Measurements from ENCODE around the gene PTGES2.
A peak's percentile ranks its signal among the peaks of the same experiment; 100 is the strongest.
"Not testable (repeated sequence)": the region's sequence is repeated elsewhere in the genome, so short reads cannot be mapped to it uniquely, and the experiment has no call there.

Gene PTGES2

DNA sequence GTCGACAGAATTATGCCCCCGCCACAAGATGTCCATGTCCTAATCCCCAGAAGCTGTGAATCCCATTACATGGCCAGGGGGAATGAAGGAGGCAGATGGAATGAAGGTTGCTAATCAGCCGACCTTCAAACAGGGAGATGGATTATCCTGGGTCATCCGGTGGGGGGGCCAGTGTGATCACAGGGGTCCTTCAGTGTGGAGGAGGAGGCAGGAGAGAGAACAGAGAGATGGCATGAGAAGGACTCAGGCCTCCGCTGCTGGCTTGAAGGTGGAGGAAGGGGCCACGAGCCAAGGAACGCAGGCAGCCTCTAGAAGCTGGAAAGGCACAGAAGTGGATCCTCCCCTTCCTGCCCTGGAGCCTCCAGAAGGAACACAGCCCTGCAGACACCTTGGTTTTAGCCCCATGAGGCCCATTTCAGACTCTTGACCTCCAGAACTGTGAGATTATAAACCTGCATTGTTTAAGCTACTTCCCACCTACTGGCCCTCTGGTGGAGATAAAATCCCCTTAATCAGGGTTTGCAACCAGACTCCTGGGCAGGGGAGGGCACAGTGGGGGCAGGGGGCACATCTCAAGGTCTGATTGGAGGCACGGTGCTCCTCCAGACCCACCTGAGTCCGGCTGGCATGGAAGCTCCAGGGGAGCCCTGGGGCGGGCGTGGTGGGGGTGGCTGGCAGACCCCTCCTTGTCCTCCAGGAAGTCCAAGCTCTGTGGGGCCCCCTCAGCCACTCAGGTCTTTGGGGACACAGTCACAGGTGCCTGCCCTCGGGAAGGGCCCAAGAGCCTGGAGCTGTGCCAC is 13.8 kb downstream of the PTGES2 start:
- H3K4me1 ChIP-seq (ENCODE audit: control insufficient read depth in 1 of 2, insufficient read depth in 2 of 2, low read length in 2 of 2), result no peaks in the 10 kb centered on the region
- H3K14ac ChIP-seq (ENCODE audit: low read length), result no peak overlapping the region
- no peak overlapping the region for H4K91ac ChIP-seq (ENCODE audit: low read depth, low read length)
- H4K8ac ChIP-seq (ENCODE audit: low read depth, low read length), result no peak overlapping the region
- H2BK5ac ChIP-seq (ENCODE audit: low read depth, low read length, poor library complexity), result no peak overlapping the region
- no peak overlapping the region for H3K27ac ChIP-seq (ENCODE audit: low read depth, low read length)
- H2AK5ac ChIP-seq (ENCODE audit: low read length), result no peak overlapping the region
- H3K4me2 ChIP-seq (ENCODE audit: low read length), result no peak overlapping the region
- peak overlapping the region; percentile 28 for H3K4me3 ChIP-seq (ENCODE audit: low read depth, low read length)
- no peak overlapping the region for H3K18ac ChIP-seq (ENCODE audit: low read length)
- no peak overlapping the region for H2BK120ac ChIP-seq (ENCODE audit: insufficient read depth, low read length, poor library complexity)
- H3K4ac ChIP-seq (ENCODE audit: low read depth, low read length), result no peak overlapping the region
- no peaks in the 10 kb centered on the region for H3K79me1 ChIP-seq (ENCODE audit: low read length)
- no peaks in the 10 kb centered on the region for H3K27me3 ChIP-seq (ENCODE audit: insufficient read depth, low read length)
- no peak overlapping the region for H4K12ac ChIP-seq (ENCODE audit: low read depth, low read length)
- no peak for DNase-seq
- no peak overlapping the region for H3K23ac ChIP-seq (ENCODE audit: low read length)
- no CpG with 5 or more reads among the region's 12 CpGs for WGBS (ENCODE audit: extremely low coverage, insufficient coverage, insufficient read length)
- no peak overlapping the region for H2AFZ ChIP-seq (ENCODE audit: insufficient read depth, low read length, poor library complexity)
- no peaks in the 10 kb centered on the region for H3K79me2 ChIP-seq (ENCODE audit: control insufficient read depth, insufficient read depth, low read length, poor library complexity)
- H2BK12ac ChIP-seq (ENCODE audit: low read length), result no peak overlapping the region
- H3K9ac ChIP-seq (ENCODE audit: low read length), result no peak overlapping the region
- peaks cover 2% of the 10 kb centered on the region for H3K9me3 ChIP-seq (ENCODE audit: insufficient read depth, low read depth, low read length)
- peaks cover 12 to 16% of the 10 kb centered on the region in 2 experiments for H3K36me3 ChIP-seq (ENCODE audit: control insufficient read depth in 1 of 2, insufficient read depth in 2 of 2, low read length in 2 of 2)

DNA sequence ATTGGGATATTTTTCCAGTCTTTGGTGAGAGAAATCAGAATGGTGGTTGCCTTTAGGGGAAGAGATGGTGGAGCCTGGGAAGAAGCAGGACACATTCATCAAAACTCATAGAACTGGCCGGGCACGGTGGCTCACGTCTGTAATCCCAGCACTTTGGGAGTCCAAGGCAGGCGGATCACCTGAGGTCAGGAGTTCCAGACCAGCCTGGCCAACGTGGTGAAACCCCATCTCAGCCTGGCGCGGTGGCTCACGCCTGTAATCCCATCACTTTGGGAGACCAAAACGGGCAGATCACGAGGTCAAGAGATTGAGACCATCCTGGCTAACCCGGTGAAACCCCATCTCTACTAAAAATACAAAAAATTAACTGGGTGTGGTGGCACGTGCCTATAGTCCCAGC is 15.8 kb downstream of the PTGES2 start:
- H3K4me2 ChIP-seq (ENCODE audit: low read length); H3K27ac ChIP-seq (ENCODE audit: low read depth, low read length); H3K4me3 ChIP-seq (ENCODE audit: low read depth, low read length); H4K12ac ChIP-seq (ENCODE audit: low read depth, low read length); H3K4ac ChIP-seq (ENCODE audit: low read depth, low read length); H3K9ac ChIP-seq (ENCODE audit: low read length); H3K79me1 ChIP-seq (ENCODE audit: low read length); H3K4me1 ChIP-seq (ENCODE audit: control insufficient read depth in 1 of 2, insufficient read depth in 2 of 2, low read length in 2 of 2); H3K9me3 ChIP-seq (ENCODE audit: insufficient read depth, low read depth, low read length); H2AK5ac ChIP-seq (ENCODE audit: low read length); H3K14ac ChIP-seq (ENCODE audit: low read length); H2BK5ac ChIP-seq (ENCODE audit: low read depth, low read length, poor library complexity); H2BK120ac ChIP-seq (ENCODE audit: insufficient read depth, low read length, poor library complexity); DNase-seq; H2BK12ac ChIP-seq (ENCODE audit: low read length); H4K91ac ChIP-seq (ENCODE audit: low read depth, low read length); H3K27me3 ChIP-seq (ENCODE audit: insufficient read depth, low read length); H3K79me2 ChIP-seq (ENCODE audit: control insufficient read depth, insufficient read depth, low read length, poor library complexity); H2AFZ ChIP-seq (ENCODE audit: insufficient read depth, low read length, poor library complexity); H3K18ac ChIP-seq (ENCODE audit: low read length); H4K8ac ChIP-seq (ENCODE audit: low read depth, low read length); H3K23ac ChIP-seq (ENCODE audit: low read length): not testable (repeated sequence)
- no CpG with 5 or more reads among the region's 12 CpGs for WGBS (ENCODE audit: extremely low coverage, insufficient coverage, insufficient read length)
- H3K36me3 ChIP-seq (ENCODE audit: control insufficient read depth in 1 of 2, insufficient read depth in 2 of 2, low read length in 2 of 2), result peaks cover 29 to 34% of the 10 kb centered on the region in 2 experiments

DNA sequence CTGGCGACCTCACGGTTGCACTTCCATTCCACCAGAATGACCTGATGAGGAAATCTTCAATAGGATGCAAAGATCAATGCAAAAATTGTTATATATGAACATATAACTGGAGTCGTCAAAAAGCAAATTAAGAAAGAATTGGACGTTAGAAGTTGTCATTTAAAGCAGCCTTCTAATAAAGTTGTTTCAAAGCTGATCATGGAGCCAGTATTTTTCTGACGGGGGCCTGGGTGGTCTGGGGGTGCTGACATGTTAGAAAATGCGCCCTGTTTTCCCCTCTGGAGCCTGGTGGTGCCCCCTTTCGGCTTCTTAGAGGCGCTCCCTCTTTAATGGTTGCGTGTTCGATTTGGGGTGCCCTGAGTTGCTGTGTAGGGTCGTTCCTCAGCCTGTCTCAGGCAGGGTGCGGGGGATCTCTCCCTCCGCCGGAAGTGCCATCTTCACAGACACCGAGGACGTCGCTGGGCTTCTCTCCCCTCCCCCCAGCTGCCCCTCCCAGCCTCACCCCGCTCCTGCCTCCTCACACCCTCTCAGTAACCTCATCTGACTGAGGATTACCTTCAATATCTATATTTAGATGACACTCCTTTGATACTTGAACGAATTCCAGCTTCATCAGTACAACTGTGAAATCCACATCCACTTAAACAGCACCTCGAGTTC is 18.3 kb downstream of the PTGES2 start:
- H4K8ac ChIP-seq (ENCODE audit: low read depth, low read length), result no peak overlapping the region
- no peak overlapping the region for H3K4me3 ChIP-seq (ENCODE audit: low read depth, low read length)
- WGBS (ENCODE audit: extremely low coverage, insufficient coverage, insufficient read length), result no CpG with 5 or more reads among the region's 20 CpGs
- no peak overlapping the region for H3K18ac ChIP-seq (ENCODE audit: low read length)
- peaks cover 43 to 44% of the 10 kb centered on the region in 2 experiments for H3K36me3 ChIP-seq (ENCODE audit: control insufficient read depth in 1 of 2, insufficient read depth in 2 of 2, low read length in 2 of 2)
- H2AFZ ChIP-seq (ENCODE audit: insufficient read depth, low read length, poor library complexity), result no peak overlapping the region
- peaks cover 2% of the 10 kb centered on the region for H3K9me3 ChIP-seq (ENCODE audit: insufficient read depth, low read depth, low read length)
- H3K4me1 ChIP-seq (ENCODE audit: control insufficient read depth in 1 of 2, insufficient read depth in 2 of 2, low read length in 2 of 2), result peaks cover 0 to 4% of the 10 kb centered on the region in 2 experiments
- no peak overlapping the region for H3K4me2 ChIP-seq (ENCODE audit: low read length)
- H3K79me1 ChIP-seq (ENCODE audit: low read length), result no peaks in the 10 kb centered on the region
- no peak overlapping the region for H3K23ac ChIP-seq (ENCODE audit: low read length)
- H3K14ac ChIP-seq (ENCODE audit: low read length), result no peak overlapping the region
- no peaks in the 10 kb centered on the region for H3K79me2 ChIP-seq (ENCODE audit: control insufficient read depth, insufficient read depth, low read length, poor library complexity)
- no peak overlapping the region for H3K4ac ChIP-seq (ENCODE audit: low read depth, low read length)
- no peak overlapping the region for H4K91ac ChIP-seq (ENCODE audit: low read depth, low read length)
- DNase-seq, result no peak
- no peak overlapping the region for H2BK120ac ChIP-seq (ENCODE audit: insufficient read depth, low read length, poor library complexity)
- H3K27ac ChIP-seq (ENCODE audit: low read depth, low read length), result no peak overlapping the region
- H4K12ac ChIP-seq (ENCODE audit: low read depth, low read length), result no peak overlapping the region
- no peak overlapping the region for H2BK5ac ChIP-seq (ENCODE audit: low read depth, low read length, poor library complexity)
- H2BK12ac ChIP-seq (ENCODE audit: low read length), result no peak overlapping the region
- H3K9ac ChIP-seq (ENCODE audit: low read length), result no peak overlapping the region
- no peak overlapping the region for H2AK5ac ChIP-seq (ENCODE audit: low read length)
- no peaks in the 10 kb centered on the region for H3K27me3 ChIP-seq (ENCODE audit: insufficient read depth, low read length)

DNA sequence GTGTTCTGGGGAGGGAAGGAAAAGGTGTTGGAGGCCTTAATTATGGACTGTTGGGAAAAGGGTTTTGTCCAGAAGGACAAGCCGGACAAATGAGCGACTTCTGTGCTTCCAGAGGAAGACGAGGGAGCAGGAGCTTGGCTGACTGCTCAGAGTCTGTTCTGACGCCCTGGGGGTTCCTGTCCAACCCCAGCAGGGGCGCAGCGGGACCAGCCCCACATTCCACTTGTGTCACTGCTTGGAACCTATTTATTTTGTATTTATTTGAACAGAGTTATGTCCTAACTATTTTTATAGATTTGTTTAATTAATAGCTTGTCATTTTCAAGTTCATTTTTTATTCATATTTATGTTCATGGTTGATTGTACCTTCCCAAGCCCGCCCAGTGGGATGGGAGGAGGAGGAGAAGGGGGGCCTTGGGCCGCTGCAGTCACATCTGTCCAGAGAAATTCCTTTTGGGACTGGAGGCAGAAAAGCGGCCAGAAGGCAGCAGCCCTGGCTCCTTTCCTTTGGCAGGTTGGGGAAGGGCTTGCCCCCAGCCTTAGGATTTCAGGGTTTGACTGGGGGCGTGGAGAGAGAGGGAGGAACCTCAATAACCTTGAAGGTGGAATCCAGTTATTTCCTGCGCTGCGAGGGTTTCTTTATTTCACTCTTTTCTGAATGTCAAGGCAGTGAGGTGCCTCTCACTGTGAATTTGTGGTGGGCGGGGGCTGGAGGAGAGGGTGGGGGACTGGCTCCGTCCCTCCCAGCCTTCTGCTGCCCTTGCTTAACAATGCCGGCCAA is 19.1 kb downstream of the PTGES2 start:
- Histone ChIP-seq H3K4me3 (ENCODE audit: low read depth, low read length) (no peak overlapping the region), H3K4ac (ENCODE audit: low read depth, low read length) (no peak overlapping the region), H3K4me2 (ENCODE audit: low read length) (no peak overlapping the region), H3K79me1 (ENCODE audit: low read length) (no peaks in the 10 kb centered on the region), H2AK5ac (ENCODE audit: low read length) (no peak overlapping the region), H2BK12ac (ENCODE audit: low read length) (no peak overlapping the region), H4K91ac (ENCODE audit: low read depth, low read length) (no peak overlapping the region), H3K9me3 (ENCODE audit: insufficient read depth, low read depth, low read length) (no peaks in the 10 kb centered on the region), H2BK120ac (ENCODE audit: insufficient read depth, low read length, poor library complexity) (no peak overlapping the region), H3K14ac (ENCODE audit: low read length) (no peak overlapping the region), H3K4me1 (ENCODE audit: control insufficient read depth in 1 of 2, insufficient read depth in 2 of 2, low read length in 2 of 2) (peaks cover 0 to 4% of the 10 kb centered on the region in 2 experiments), H3K9ac (ENCODE audit: low read length) (no peak overlapping the region), H3K23ac (ENCODE audit: low read length) (no peak overlapping the region), H3K36me3 (ENCODE audit: control insufficient read depth in 1 of 2, insufficient read depth in 2 of 2, low read length in 2 of 2) (peaks cover 44 to 50% of the 10 kb centered on the region in 2 experiments), H3K18ac (ENCODE audit: low read length) (no peak overlapping the region), H3K27me3 (ENCODE audit: insufficient read depth, low read length) (no peaks in the 10 kb centered on the region), H2AFZ (ENCODE audit: insufficient read depth, low read length, poor library complexity) (no peak overlapping the region), H2BK5ac (ENCODE audit: low read depth, low read length, poor library complexity) (no peak overlapping the region), H3K79me2 (ENCODE audit: control insufficient read depth, insufficient read depth, low read length, poor library complexity) (no peaks in the 10 kb centered on the region), H3K27ac (ENCODE audit: low read depth, low read length) (peak overlapping the region; percentile 0), H4K8ac (ENCODE audit: low read depth, low read length) (no peak overlapping the region), H4K12ac (ENCODE audit: low read depth, low read length) (no peak overlapping the region)
- no CpG with 5 or more reads among the region's 15 CpGs for WGBS (ENCODE audit: extremely low coverage, insufficient coverage, insufficient read length)
- no peak for DNase-seq

Data from trophoblast cell (in vitro differentiated cells and primary cell).